ENCODE data around the gene SRRM5.

- TF ChIP-seq POLR2A (IDR thresholded peaks at IDR 0.05; ENCODE audit: borderline replicate concordance, extremely low read depth, insufficient read depth, insufficient read length) = no peak
- TF ChIP-seq POLR2AphosphoS5 (IDR thresholded peaks at IDR 0.05; ENCODE audit: low read depth, low read length) = no peak
- TF ChIP-seq EZH2phosphoT487 (IDR thresholded peaks at IDR 0.05; ENCODE audit: borderline replicate concordance) = no peak
- no peak for TF ChIP-seq CTCF (IDR thresholded peaks at IDR 0.05 in 2 of 3, conservative IDR thresholded peaks at IDR 0.05 in 1 of 3; ENCODE audit: borderline replicate concordance in 1 of 3, insufficient read depth in 1 of 3, low read depth in 2 of 3, low read length in 2 of 3)
These were observed 19.8 kb upstream of the SRRM5 start for GRCh38 chr19:43591904-43592772.

All from HCT116 (cell line).